ENCODE measurements around the gene ATXN10. TPM values are rescaled to one million over a fixed set of nuclear protein-coding genes. Genes with fewer than 3 reads are reported as not detected.

Gene ATXN10
- total and polyA plus RNA-seq, 2 of the 8 experiments (the other 6 are each of a cell fraction or from before 2014, with no cell fraction given), result 134 to 210 TPM

DNA sequence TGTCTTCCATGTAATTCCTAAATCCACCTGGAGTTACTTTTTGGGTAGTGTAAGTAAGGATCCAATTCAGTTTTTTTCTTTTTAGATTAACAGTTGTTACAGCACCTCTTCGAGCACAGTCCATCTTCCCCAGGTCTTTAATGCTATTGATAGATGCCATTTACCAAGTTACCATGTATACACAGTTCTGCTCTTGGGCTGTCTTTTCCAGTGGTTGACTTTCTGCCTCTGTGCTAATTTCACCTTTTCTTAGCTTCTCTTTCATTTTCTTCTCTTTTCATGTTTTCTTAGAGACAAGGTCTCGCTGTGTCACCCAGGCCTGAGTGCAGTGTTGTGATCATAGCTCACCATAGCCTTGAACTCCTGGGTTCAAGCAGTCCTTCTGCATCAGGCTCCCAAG, 12.0 kb downstream of the ATXN10 start (continued):
- TF ChIP-seq, protein P1, sequence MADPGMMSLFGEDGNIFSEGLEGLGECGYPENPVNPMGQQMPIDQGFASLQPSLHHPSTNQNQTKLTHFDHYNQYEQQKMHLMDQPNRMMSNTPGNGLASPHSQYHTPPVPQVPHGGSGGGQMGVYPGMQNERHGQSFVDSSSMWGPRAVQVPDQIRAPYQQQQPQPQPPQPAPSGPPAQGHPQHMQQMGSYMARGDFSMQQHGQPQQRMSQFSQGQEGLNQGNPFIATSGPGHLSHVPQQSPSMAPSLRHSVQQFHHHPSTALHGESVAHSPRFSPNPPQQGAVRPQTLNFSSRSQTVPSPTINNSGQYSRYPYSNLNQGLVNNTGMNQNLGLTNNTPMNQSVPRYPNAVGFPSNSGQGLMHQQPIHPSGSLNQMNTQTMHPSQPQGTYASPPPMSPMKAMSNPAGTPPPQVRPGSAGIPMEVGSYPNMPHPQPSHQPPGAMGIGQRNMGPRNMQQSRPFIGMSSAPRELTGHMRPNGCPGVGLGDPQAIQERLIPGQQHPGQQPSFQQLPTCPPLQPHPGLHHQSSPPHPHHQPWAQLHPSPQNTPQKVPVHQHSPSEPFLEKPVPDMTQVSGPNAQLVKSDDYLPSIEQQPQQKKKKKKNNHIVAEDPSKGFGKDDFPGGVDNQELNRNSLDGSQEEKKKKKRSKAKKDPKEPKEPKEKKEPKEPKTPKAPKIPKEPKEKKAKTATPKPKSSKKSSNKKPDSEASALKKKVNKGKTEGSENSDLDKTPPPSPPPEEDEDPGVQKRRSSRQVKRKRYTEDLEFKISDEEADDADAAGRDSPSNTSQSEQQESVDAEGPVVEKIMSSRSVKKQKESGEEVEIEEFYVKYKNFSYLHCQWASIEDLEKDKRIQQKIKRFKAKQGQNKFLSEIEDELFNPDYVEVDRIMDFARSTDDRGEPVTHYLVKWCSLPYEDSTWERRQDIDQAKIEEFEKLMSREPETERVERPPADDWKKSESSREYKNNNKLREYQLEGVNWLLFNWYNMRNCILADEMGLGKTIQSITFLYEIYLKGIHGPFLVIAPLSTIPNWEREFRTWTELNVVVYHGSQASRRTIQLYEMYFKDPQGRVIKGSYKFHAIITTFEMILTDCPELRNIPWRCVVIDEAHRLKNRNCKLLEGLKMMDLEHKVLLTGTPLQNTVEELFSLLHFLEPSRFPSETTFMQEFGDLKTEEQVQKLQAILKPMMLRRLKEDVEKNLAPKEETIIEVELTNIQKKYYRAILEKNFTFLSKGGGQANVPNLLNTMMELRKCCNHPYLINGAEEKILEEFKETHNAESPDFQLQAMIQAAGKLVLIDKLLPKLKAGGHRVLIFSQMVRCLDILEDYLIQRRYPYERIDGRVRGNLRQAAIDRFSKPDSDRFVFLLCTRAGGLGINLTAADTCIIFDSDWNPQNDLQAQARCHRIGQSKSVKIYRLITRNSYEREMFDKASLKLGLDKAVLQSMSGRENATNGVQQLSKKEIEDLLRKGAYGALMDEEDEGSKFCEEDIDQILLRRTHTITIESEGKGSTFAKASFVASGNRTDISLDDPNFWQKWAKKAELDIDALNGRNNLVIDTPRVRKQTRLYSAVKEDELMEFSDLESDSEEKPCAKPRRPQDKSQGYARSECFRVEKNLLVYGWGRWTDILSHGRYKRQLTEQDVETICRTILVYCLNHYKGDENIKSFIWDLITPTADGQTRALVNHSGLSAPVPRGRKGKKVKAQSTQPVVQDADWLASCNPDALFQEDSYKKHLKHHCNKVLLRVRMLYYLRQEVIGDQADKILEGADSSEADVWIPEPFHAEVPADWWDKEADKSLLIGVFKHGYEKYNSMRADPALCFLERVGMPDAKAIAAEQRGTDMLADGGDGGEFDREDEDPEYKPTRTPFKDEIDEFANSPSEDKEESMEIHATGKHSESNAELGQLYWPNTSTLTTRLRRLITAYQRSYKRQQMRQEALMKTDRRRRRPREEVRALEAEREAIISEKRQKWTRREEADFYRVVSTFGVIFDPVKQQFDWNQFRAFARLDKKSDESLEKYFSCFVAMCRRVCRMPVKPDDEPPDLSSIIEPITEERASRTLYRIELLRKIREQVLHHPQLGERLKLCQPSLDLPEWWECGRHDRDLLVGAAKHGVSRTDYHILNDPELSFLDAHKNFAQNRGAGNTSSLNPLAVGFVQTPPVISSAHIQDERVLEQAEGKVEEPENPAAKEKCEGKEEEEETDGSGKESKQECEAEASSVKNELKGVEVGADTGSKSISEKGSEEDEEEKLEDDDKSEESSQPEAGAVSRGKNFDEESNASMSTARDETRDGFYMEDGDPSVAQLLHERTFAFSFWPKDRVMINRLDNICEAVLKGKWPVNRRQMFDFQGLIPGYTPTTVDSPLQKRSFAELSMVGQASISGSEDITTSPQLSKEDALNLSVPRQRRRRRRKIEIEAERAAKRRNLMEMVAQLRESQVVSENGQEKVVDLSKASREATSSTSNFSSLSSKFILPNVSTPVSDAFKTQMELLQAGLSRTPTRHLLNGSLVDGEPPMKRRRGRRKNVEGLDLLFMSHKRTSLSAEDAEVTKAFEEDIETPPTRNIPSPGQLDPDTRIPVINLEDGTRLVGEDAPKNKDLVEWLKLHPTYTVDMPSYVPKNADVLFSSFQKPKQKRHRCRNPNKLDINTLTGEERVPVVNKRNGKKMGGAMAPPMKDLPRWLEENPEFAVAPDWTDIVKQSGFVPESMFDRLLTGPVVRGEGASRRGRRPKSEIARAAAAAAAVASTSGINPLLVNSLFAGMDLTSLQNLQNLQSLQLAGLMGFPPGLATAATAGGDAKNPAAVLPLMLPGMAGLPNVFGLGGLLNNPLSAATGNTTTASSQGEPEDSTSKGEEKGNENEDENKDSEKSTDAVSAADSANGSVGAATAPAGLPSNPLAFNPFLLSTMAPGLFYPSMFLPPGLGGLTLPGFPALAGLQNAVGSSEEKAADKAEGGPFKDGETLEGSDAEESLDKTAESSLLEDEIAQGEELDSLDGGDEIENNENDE (IDR thresholded peaks at IDR 0.05; ENCODE audit: insufficient replicate concordance, low read length), result no peak
- TF ChIP-seq RFX5 (IDR thresholded peaks at IDR 0.05; ENCODE audit: borderline replicate concordance, low read depth, low read length), result no peak
- TF ChIP-seq ZNF274 (IDR thresholded peaks at IDR 0.05; ENCODE audit: borderline replicate concordance, extremely low read depth, low read length), result no peak
- TF ChIP-seq, protein P2, sequence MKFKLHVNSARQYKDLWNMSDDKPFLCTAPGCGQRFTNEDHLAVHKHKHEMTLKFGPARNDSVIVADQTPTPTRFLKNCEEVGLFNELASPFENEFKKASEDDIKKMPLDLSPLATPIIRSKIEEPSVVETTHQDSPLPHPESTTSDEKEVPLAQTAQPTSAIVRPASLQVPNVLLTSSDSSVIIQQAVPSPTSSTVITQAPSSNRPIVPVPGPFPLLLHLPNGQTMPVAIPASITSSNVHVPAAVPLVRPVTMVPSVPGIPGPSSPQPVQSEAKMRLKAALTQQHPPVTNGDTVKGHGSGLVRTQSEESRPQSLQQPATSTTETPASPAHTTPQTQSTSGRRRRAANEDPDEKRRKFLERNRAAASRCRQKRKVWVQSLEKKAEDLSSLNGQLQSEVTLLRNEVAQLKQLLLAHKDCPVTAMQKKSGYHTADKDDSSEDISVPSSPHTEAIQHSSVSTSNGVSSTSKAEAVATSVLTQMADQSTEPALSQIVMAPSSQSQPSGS (IDR thresholded peaks at IDR 0.05; ENCODE audit: low read length), result no peak
- TF ChIP-seq CBX5 (IDR thresholded peaks at IDR 0.05; ENCODE audit: low read depth, low read length), result no peak

Measured in H1 (cell line).